Measurements from ENCODE around the gene INIP. TPM values are rescaled to one million over a fixed set of nuclear protein-coding genes. Genes with fewer than 3 reads are reported as not detected.

Gene INIP
- total and polyA plus RNA-seq, 2 of the 13 experiments (the other 11 are each of a cell fraction or from before 2014, with no cell fraction given) = 13.6 to 28.6 TPM

- TF ChIP-seq FOSL2 (CRISPR knock-in tag; IDR thresholded peaks at IDR 0.05) = no peak
- TF ChIP-seq ASH2L (IDR thresholded peaks at IDR 0.05; ENCODE audit: insufficient read length, low read depth, low read length) = peak; percentile 52
- no peak for TF ChIP-seq ZNF562 (CRISPR knock-in tag; IDR thresholded peaks at IDR 0.05; ENCODE audit: borderline replicate concordance)
- no peak for TF ChIP-seq IRX3 (CRISPR knock-in tag; IDR thresholded peaks at IDR 0.05; ENCODE audit: borderline replicate concordance, low read depth)
- TF ChIP-seq ZSCAN25 (CRISPR knock-in tag; IDR thresholded peaks at IDR 0.05) = no peak
- TF ChIP-seq ZNF510 (CRISPR knock-in tag; IDR thresholded peaks at IDR 0.05; ENCODE audit: low read depth) = no peak
- peak; percentile 48; the same call in 1 of the 2 replicates for TF ChIP-seq ZNF263 (CRISPR knock-in tag; IDR thresholded peaks at IDR 0.05)
- TF ChIP-seq NR1H2 (CRISPR knock-in tag; IDR thresholded peaks at IDR 0.05; ENCODE audit: borderline replicate concordance, low read depth) = no peak
- TF ChIP-seq ZBTB1 (CRISPR knock-in tag; IDR thresholded peaks at IDR 0.05; ENCODE audit: borderline replicate concordance) = no peak
- TF ChIP-seq, protein P1, sequence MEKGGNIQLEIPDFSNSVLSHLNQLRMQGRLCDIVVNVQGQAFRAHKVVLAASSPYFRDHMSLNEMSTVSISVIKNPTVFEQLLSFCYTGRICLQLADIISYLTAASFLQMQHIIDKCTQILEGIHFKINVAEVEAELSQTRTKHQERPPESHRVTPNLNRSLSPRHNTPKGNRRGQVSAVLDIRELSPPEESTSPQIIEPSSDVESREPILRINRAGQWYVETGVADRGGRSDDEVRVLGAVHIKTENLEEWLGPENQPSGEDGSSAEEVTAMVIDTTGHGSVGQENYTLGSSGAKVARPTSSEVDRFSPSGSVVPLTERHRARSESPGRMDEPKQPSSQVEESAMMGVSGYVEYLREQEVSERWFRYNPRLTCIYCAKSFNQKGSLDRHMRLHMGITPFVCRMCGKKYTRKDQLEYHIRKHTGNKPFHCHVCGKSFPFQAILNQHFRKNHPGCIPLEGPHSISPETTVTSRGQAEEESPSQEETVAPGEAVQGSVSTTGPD (CRISPR knock-in tag; IDR thresholded peaks at IDR 0.05) = no peak
- TF ChIP-seq POGZ (CRISPR knock-in tag; IDR thresholded peaks at IDR 0.05) = 0 out of 2 replicates have a peak, but pooled peaks have one; percentile 23
- TF ChIP-seq, protein P2, sequence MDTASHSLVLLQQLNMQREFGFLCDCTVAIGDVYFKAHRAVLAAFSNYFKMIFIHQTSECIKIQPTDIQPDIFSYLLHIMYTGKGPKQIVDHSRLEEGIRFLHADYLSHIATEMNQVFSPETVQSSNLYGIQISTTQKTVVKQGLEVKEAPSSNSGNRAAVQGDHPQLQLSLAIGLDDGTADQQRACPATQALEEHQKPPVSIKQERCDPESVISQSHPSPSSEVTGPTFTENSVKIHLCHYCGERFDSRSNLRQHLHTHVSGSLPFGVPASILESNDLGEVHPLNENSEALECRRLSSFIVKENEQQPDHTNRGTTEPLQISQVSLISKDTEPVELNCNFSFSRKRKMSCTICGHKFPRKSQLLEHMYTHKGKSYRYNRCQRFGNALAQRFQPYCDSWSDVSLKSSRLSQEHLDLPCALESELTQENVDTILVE (CRISPR knock-in tag; IDR thresholded peaks at IDR 0.05) = no peak
- TF ChIP-seq ZNF30 (CRISPR knock-in tag; IDR thresholded peaks at IDR 0.05) = 0 out of 2 replicates have a peak, but pooled peaks have one; percentile 20
- TF ChIP-seq CCDC6 (CRISPR knock-in tag; IDR thresholded peaks at IDR 0.05) = 0 out of 2 replicates have a peak, but pooled peaks have one; percentile 69
- TF ChIP-seq SAP130 (CRISPR knock-in tag; IDR thresholded peaks at IDR 0.05; ENCODE audit: low read depth) = peak; percentile 79
- TF ChIP-seq ZNF512B (CRISPR knock-in tag; IDR thresholded peaks at IDR 0.05; ENCODE audit: borderline replicate concordance) = no peak
- TF ChIP-seq ELF3 (CRISPR knock-in tag; IDR thresholded peaks at IDR 0.05) = peak; percentile 35; the same call in 1 of the 2 replicates
- no peak for TF ChIP-seq KLF6 (CRISPR knock-in tag; IDR thresholded peaks at IDR 0.05)
- TF ChIP-seq, protein P3, sequence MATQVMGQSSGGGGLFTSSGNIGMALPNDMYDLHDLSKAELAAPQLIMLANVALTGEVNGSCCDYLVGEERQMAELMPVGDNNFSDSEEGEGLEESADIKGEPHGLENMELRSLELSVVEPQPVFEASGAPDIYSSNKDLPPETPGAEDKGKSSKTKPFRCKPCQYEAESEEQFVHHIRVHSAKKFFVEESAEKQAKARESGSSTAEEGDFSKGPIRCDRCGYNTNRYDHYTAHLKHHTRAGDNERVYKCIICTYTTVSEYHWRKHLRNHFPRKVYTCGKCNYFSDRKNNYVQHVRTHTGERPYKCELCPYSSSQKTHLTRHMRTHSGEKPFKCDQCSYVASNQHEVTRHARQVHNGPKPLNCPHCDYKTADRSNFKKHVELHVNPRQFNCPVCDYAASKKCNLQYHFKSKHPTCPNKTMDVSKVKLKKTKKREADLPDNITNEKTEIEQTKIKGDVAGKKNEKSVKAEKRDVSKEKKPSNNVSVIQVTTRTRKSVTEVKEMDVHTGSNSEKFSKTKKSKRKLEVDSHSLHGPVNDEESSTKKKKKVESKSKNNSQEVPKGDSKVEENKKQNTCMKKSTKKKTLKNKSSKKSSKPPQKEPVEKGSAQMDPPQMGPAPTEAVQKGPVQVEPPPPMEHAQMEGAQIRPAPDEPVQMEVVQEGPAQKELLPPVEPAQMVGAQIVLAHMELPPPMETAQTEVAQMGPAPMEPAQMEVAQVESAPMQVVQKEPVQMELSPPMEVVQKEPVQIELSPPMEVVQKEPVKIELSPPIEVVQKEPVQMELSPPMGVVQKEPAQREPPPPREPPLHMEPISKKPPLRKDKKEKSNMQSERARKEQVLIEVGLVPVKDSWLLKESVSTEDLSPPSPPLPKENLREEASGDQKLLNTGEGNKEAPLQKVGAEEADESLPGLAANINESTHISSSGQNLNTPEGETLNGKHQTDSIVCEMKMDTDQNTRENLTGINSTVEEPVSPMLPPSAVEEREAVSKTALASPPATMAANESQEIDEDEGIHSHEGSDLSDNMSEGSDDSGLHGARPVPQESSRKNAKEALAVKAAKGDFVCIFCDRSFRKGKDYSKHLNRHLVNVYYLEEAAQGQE (IDR thresholded peaks at IDR 0.05; ENCODE audit: borderline replicate concordance in 1 of 2, low read depth in 1 of 2, low read length in 2 of 2) = no peak
- TF ChIP-seq EHMT2 (IDR thresholded peaks at IDR 0.05; ENCODE audit: borderline replicate concordance, low read depth, low read length) = no peak
Observed at GRCh38 chr9:112751056-112751795, 33.3 kb upstream of the INIP start (continued).
